GM21786 (cell line): ENCODE data around the gene CNNM3.

Experiments
- ATAC-seq: cut with Tn5 transposase; IDR thresholded peaks from one replicate; pipeline ENCODE4 v1.9.1; 2021; ENCODE audit not compliant: unreplicated experiment

Gene CNNM3

DNA sequence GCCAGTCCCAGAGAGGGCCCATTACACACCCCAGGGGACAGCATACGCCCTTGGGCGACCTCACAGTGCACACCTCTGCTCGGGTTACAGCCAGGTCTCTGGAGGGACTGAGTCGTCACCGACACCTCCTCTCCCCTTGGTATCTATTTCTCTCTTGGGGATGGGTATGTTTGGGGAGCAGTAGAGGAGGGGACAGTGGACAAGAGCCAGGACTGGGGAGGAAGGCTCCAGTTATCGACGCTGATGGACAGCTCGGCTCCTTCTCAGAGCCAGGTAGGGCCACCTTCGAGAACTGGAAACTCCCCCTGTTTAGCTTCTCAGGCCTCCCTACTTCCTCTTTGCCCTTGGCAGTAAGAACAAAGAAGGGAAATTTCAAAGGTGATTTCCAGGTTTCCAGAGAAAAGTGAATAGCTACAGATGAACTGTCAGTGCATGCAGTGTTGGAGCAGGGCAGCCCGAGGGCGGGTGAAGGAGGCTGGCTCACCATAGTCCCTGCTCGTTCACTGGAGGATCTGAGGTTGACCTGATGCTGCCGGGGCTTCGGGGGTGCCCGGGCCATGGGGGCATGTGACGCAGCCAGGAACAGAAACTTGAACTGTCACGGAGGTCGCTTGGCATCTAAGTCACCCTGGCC, 58.2 kb downstream of the CNNM3 start:
- peak; percentile 53 for ATAC-seq

DNA sequence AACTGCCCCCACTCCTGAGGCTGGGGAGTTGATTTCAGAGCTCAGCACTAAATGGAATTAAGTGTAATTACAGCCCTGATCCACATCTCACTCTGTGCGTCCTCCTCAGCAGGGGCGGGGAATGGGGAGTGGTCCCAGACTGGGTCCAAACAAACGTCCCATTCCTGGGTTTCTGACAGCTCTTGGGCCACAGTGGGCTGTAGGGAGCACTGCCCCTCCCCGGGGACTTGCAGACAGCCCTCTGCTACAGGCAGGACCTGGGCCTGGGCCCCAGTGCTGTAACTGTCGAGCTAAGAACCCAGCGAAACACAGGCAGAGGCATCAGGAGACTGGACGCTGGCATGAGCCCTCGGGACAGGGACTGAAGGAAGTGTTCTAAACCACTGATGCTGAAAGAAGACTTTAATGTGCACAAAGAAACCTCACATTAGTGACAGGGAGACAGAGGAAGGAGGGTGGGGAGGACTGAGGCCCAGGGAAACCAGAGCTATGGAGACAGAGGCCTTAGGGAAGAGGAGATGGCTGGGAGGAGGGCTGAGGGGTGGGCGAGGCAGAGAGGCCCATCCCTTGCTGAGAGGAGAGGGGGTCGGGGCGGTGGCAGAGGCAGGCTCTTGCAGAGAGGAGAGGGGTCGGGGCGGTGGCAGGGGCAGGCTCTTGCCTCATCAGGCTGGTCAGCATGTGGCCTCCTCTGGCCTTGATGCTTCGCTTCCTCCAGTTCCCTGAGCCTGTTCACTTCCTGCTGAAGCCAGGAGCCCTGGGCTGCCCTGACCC, 59.6 kb downstream of the CNNM3 start:
- no peak for ATAC-seq

DNA sequence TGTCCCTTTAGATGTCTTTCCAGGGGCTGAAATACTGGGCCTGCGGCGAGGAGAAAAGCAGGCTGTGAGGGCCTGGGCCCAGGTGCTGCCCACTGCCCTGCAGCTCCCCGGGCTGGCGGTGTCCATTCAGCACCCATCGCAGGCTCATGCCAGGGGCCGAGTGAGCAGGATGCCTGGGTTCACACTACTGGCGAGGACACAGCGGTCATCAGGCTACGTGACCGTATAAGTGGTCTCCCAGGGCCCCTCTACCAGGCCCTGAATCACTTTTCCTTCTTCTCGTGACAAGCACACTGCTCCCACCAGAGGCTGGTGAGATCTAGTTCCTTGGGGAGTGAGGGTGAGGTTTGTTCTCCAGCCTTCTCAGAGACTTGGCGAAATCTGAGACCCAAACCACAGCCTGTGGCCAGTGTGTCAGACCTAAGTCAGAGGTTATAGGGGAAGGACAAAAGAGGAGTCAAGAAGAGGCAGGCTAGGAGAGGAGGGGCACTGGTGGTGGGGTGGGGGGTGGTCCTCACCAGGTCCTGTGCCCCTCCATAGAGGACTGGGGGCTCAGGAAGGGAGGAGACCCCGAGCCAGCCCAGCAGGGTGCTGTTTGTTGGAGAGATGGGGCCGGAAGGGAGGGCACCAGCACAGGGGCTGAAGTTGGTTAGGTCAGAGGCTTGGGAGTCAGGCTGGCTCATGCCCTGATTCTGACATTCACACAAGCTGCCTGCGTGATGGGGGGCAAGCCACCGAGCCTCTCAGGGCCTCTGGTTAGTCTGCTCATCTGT, 60.4 kb downstream of the CNNM3 start:
- ATAC-seq, result no peak

DNA sequence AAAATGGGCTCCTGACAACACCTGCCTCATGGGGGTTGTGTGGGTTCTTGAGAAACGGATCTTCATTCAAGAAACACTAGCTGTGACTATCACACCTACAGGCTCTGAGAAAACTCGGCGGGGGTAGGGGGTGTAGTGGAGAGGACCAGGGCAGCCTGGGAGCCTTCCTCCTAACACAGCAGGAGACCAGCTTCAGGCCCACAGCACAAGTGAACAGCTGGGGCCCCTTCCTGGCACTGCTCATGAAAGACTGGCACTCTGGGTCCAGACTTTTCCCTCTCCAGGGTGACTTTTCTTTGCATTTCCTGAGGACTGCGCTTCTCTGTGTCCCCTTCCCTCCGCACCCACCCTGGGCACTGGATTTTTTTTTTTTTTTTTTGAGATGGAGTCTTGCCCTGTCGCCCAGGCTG, 61.0 kb downstream of the CNNM3 start:
- ATAC-seq, result no peak

DNA sequence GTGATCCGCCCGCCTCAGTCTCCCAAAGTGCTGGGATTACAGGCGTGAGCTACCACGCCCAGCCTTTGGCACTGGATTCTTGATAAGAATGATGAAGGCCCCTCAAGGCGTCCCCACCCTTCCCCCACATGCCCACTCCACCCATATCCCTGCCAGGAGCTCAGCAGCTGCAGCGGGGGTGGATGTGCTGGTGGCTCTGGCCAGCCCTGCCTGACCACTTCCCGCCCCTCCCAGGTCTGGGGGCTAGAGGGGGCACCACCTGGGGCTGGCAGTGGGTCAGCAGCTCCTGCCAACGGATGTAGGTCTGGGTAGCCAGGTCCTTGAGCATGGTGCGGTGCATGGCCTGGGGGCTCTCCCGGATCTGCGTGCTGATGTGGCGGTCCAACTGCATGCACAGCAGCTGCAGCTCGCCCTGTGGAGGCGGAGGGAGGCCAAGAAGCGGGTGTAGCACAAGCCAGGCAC, 61.6 kb downstream of the CNNM3 start:
- no peak for ATAC-seq

DNA sequence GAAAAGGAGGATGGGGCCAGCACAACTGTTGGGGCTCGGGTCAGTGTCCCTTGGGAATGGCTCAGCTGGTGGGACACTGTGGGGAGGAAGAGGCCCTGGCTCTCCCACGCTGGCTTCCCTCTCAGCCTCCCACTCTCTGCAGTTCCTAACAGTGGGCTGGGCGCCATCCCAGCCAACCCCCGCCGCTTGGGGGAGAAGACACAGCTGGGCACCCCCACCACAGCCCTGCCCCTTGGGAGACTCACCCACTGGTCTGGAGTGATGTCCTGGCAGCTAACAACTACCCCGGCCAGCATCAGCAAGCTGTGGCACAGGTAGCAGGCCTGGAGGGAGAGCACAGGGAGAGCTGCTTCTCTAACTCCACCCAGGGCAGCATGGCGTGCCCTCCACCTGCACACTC, 62.1 kb downstream of the CNNM3 start:
- no peak for ATAC-seq

DNA sequence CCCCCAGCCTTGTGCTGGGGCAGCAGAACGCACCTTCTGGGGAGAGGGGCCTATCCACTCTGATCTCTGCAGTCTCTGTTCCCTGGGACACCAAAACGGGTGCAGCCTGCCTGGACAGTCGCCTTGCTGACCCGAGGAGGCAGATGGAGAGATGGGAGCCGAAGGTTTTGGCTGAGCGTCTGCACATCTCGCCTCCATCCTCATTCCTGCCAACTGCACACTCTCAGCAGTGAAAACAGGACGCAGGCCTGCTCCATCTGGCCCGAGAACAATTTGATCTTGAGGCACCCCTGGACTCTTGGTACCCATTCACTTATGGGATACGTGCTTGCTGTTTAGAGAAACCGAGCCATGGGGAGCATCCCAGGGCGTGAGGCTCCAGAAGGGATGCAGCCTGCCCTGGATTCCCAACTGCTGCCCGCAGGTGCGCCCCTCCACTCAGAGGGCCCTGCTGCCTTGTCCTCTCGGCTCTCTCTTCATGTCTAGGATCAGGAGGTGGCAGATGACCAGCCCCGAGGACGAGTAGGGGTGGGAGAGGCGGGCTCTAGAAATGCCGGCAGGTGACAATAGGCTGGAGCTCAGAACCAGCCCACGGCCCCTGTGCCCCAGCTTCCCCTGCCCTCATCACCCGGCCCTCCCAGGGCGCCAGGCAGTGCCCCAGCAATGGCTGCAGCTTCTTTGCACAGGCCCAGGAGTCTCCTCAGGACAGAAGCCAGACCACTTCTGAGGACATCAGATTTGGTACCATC, 62.9 kb downstream of the CNNM3 start:
- no peak for ATAC-seq

DNA sequence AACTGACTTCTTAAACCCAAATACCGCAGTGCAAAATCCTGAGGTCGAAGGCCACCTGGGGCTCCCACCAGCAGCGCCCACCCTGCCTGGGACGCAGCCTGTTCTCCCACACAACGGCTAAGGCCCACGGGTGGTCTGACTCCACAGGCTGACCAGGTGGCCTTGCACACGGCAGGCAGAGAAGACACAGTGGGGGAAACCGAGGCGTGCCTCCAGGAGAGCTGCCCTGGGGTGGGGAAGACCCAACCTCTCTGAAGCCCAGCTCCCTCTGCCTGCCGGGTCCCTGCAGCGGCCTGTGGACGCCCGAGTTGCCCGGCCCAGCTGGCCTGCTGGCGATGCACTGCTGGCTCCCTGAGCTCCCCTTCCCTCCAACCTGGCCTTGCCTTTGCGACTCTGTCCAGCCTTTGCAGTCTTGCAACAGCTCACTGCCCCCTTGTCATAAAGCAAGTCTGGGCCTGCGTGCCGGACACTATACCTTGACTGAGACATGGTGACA, 63.5 kb downstream of the CNNM3 start:
- no peak for ATAC-seq

DNA sequence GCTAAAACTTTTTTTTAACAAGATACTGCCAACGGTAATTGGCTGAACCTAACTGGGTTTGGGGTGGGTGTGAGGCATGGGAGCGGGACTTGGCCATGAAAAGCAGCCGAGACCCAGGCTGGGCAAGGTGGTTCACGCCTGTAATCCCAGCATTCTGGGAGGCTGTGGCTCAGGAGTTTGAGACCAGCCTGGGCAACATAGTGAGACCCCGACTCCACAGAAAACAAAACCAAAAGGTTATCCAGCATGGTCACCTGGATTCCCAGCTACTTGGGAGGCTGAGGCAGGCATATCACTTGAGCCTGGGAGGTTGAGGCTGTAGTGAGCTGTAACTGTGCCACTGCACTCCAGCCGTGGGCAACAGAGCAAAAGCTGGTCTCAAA, 64.8 kb downstream of the CNNM3 start:
- no peak for ATAC-seq

DNA sequence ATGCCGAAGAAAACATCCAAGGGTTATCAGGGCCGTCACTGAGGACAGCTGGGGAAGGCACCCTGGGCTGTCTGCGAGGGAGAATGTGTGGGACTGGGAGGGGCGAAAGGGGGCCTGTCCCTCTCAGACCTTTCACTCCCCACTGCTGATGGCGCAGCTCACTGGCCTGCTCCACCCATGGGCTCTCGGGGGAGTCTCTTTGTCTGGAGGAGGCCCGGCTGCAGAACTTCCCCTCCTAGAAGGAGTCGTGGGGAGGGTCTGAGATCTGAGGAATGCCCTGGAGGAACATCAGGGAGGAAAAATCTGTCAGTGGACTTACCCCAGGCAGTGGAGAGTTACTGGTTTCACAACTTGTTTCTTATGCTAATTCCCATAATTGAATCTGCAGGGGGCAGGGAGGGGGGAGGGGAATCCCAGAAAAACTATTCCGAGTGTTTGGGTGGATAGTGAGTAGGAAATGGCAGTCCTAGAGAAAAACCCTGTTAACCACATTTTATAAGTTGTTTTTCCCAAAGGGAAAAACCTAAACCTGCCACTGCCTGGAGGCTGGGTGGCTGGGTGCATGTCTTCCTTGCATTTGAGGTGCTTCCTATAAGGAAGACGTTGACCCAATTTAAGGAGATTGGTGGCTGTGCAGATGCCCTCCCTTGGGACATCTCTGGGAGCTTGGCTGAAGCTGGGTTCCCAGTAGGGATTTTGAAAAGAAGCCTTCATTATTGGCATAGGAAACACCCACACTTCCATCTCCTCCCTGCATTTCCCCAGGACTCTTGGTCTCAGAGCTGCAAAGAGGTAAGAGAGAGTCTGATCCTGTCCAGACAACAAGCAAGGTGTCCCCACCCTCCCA, 65.5 kb downstream of the CNNM3 start:
- no peak for ATAC-seq

DNA sequence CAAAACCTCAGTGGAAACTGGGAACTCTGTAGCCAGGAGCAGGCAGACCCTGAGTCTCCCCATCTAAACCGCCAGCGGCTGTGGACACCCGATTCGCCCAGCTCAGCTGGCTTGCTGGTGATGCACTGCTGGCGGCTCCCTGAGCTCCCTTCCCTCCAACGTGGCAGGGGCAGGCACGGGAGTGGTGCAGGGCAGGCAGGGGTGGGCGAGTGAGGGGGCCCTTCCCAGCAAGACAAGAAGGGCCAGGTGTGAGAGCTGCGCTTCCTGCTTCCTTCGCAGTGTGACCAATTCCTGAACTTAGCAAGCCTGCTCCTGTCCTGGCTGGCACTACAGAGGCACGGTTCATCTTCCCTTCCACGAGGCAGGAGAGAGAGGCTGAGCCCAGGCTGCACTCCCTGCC, 66.2 kb downstream of the CNNM3 start:
- no peak for ATAC-seq

DNA sequence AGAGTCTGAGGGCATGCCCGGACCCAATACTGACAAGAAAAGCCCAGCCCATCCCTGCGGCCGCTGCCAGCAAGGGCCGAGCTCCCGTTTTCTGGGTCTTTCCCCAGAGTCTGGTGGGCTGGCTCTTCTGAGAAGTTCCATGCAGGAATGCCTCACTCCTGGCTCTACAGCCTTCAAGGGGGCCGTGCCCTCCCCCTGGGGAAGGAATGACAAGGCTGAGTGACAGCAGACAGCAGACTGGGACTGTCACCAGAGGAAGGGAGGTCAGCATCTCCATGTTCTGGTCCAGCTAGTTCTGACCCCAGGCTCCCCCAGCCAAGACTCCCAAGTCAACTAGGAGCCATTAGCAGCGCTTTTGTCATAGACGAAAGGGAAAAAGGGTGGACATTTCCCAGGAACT, 66.8 kb downstream of the CNNM3 start:
- no peak for ATAC-seq

DNA sequence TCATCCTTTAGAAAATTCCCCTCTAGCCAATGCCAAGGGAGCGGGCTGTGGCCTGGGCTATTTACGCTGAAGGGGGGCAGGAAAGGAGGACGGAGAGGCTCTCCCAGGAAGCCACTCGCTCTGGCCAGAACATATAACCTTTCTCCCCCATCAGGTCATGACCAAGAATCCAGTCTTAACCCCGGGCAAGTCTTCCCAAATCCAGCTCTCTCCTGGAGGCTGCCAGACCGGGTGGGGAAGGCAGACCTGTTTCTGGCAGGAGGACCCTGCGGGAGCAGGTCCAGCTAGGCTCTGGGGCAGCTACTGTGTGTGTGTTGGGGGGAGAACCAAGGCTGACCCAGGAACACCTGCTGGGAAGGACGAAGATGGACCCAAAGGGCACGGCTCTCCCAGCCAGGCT, 67.2 kb downstream of the CNNM3 start:
- no peak for ATAC-seq
